ENCODE measurements around the gene TP53TG3F. TPM values are rescaled to one million over a fixed set of nuclear protein-coding genes. Genes with fewer than 3 reads are reported as not detected.
"Not testable (repeated sequence)": the region's sequence is repeated elsewhere in the genome, so short reads cannot be mapped to it uniquely, and the experiment has no call there.

TP53TG3F gene
- total and polyA plus RNA-seq, 2 donors (not counting 3 experiments of a cell fraction or from before 2014, with no cell fraction given) = not detected

- BruUV-seq (replicated peaks); FAIRE-seq; H3K27ac ChIP-seq (ENCODE audit: insufficient read depth, low read depth, low read length); H3K9me3 ChIP-seq (replicated peaks; ENCODE audit: control insufficient read depth, insufficient read depth, low read length); H3K9me1 ChIP-seq (replicated peaks; ENCODE audit: control insufficient read depth, extremely low read depth, insufficient read depth, low read length); H2AFZ ChIP-seq (ENCODE audit: low read depth, low read length); H3K4me1 ChIP-seq (ENCODE audit: control insufficient read depth, extremely low read depth, insufficient read depth, low read length); dilution Hi-C loops (cut with MboI; ENCODE audit: extremely low pct_ligation_motif_present, low sequenced_read_pairs); H3K79me2 ChIP-seq (ENCODE audit: control insufficient read depth, insufficient read depth, low read length); H3K27me3 ChIP-seq (ENCODE audit: control insufficient read depth in 2 of 2, insufficient read depth in 2 of 2, low read length in 2 of 2); DNase-seq (ENCODE audit: low read depth, low spot score); H3K9ac ChIP-seq (replicated peaks; ENCODE audit: extremely low read depth, insufficient read depth, low read length); intact Hi-C loops (cut with micrococcal nuclease); H3K36me3 ChIP-seq (ENCODE audit: control insufficient read depth in 2 of 2, extremely low read depth in 1 of 2, insufficient read depth in 2 of 2, low read length in 2 of 2); CTCF ChIA-PET; H3K4me2 ChIP-seq (ENCODE audit: insufficient read depth, low read length); POLR2A ChIA-PET; H3K4me3 ChIP-seq (replicated peaks in 1 of 3; ENCODE audit: insufficient read depth in 1 of 3, low read depth in 1 of 3, low read length in 3 of 3); H4K20me1 ChIP-seq (replicated peaks; ENCODE audit: control insufficient read depth, extremely low read depth, insufficient read depth, low read length): not testable (repeated sequence)
Measured at GRCh38 chr16:33509906-33510305, 50.5 kb downstream of the TP53TG3F start.

Small RNA genes lying within 50 kb of the gene (small RNA-seq; reads per million reads assigned to genes)
- gene AC136944.5 (ENCODE audit: insufficient read depth, insufficient read length, low read depth, low replicate concordance) (not detected), gene AC136944.6 (ENCODE audit: insufficient read depth, insufficient read length, low read depth, low replicate concordance) (not detected)

Other genes starting within 250 kb of the TP53TG3F start
- not detected in 2 replicates for gene TP53TG3E, start 155.3 kb upstream of the TP53TG3F start, total RNA-seq
- gene TP53TG3E, start 155.3 kb upstream of the TP53TG3F start, polyA plus RNA-seq = not detected in 2 replicates
- not detected in 2 replicates for gene TP53TG3B, start 98.8 kb upstream of the TP53TG3F start, total RNA-seq
- gene TP53TG3B, start 98.8 kb upstream of the TP53TG3F start, polyA plus RNA-seq = not detected in 2 replicates